NCI-H446 treated with DMSO at 0.1 percent for 48 hours (cell line): ENCODE measurements around the gene NRG2.

Experiments
- DNase-seq: peaks from one replicate; lab custom pipeline; 2025; lab: John Stamatoyannopoulos, UW

NRG2 gene

DNA sequence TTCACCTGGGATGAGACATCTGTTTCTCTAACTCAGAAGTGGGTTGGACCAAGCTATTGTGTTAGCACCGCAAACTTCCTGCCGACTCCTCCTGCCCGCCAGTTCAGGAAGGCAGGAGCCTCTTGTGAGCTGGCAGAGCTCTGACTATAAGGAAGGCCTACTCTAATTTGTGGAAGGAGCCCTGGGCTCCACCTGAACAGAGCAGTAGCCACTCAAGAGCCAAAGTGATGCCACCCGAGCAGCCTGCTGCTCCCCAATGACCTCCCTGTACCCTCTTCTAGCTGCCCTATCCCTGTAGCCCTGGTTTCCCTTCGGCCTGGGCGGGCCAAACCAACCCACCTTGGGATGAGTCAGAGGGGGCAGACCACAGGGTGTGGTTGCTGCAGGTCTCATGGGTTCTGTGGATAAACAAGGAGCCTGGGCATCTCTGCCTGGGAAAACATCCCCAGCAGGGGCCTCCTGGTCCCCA, 165.9 kb downstream of the NRG2 start:
- DNase-seq, result no peak

DNA sequence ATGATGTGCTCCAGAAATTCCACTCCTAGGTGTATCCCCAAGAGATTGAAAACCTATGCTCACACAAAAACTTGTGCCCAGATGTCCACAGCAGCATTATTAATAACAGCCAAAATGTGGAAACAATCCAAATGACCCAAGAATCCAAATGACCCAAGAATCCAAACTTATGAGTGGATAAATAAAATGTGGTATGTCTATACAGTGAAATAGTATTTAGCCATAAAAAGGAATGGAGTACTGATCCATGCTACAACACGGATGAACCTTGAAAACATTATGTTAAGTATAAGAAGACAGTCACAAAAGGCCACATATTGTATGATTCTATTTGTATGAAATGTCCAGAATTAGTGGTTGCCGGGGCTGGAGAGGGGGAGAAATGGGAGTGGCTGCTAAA, 167.1 kb downstream of the NRG2 start:
- no peak for DNase-seq

DNA sequence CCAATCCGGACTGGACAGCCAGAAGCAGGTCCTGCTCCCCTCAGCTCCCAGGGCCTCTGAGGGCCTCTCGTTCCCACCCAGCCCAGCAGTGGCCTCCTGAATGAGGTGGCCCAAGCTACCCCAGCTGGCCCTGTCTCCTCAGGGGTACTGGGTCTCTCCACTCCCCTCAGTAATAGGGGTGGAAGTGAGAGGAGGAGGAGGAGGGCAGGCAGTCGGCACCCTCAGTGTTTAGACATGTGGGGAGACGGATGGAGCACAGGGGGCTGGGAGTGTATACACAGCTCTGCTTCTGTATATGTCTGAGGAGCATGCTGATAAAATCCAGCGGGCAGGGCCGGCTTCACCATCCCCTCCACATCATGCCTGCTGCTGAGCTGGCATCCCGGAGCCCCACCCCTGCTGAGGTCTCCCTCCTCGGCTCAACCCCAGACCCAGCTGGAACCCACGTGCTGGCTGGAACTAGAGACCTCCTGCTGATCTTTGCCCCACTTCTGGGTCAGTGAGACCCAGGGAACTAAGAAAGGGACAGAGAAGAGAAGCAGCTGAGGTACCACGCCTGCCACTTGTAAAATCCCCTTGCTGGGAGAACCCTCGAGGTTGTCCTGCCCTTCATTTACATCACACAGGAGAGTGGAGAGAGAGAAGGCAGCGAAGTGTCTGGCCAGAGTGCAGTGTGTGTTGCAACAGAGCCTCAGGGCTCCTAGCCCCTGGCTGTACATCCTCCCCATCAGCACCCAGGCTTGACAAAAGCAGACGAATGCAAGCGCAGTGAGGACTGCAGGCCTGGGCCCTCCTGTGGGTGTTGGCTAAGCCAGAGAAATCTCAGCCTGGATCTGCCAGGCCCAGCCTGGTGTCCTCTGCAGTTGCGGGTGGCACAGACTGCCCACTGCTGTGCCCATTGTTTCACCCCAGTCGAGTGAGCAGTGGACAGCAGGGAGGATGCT, 170.0 kb downstream of the NRG2 start:
- DNase-seq, result no peak

DNA sequence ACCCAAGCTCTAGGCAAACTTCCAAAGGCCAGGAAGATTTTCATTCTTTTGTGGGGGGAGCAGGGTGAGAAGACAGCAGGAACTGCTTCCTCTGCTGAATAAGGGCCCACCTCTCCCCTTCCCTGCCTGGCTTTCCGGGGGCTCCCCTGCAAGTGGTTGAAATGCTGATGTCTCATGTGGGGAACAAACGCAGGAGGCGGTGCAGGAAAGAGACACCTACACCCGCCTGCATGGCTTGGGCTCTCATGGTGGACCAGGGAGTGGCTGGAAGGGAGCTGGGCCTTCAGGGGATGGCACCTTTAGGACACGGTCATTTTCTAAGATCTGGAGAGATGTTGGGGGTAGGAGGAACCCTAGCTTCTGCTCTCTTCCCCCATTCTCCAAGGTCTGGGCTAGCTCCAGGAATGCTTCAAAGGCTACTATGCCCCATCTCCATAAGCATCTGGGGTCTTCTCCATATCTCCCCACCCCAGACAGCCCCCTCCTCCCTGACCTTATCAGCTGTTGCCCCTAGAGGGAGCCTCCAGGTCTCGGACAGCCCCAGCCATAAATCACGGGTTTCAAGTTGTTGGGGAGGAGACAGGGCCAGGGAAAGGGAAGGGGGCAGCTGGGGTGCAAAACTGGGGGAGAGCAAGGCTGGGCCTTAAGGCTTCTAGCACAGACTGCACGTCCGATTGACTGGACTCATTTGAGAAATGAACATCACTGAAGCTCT, 170.9 kb downstream of the NRG2 start:
- no peak for DNase-seq

DNA sequence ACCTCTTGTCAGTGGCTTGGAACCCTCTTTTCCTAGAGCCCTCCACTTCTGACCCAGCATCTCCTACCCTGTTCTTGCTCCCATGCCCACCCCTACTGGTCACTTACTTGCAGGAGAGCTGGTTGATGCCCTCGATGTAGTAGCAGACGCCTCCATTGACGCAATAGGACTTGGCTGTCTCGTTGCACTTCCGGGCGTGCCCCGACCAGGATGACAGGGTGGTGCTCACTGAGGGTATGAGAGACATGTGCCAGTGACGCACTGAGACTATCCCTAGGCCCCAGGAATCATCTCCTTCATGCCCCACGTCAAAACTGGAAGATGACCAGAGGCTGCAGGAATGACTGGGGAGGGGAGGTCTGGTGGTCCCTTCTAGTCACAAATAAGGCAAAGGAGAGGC, 171.5 kb downstream of the NRG2 start:
- DNase-seq, result no peak

DNA sequence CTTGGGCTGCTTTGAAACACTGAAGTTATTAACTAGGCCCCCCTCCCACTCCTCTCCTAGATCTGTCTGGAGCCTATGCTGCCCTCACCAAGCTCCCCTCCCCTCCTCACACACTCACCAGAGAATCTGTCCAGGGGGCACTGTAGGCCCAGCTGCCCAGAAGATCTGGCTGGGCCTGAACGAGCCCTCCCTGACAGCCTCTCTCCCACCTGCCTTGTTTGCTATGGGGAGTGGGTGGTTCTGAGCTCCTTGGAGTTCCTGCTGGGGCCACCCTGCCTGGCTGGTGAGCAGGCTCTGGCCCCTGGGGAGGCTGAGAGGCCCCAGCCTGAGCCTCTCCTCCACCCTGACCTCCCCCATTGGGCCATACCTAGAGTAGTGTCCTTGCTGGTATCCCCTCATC, 172.4 kb downstream of the NRG2 start:
- no peak for DNase-seq

DNA sequence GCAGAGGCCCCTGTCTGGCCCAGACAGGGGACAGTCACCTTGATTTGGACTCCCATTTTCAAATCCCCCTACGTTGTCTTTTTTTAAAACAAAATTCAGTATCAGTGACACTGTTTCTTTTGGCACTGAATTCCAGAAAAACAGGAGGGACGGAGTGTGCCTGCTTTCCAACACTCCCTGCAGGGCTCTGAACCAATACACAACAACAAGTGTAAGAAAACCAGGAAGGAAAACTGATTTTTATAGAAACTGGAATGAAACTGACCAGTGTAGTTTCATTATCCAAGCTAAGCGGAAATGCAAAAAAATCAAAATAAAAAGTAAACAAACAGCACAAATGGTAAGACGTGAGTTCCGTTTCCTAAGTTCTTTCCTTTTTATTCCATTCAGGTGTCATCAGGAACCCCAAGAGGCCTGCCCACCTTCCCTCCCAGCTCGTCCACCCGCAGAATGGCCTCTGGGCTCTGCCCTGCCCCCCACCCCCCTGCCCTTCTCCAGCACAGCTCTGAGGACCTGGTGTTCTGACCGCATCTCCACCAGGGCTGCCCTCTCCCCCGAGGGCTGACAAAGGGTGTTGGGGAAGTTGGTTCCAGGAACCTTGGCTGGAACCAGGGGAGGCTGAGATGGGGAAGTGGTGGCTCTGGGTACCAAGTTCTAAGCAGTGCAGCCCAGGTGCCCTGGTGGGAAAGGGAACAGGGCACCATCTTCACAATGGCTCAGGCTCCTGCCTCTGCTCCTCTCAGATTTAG, 173.9 kb downstream of the NRG2 start:
- no peak for DNase-seq

DNA sequence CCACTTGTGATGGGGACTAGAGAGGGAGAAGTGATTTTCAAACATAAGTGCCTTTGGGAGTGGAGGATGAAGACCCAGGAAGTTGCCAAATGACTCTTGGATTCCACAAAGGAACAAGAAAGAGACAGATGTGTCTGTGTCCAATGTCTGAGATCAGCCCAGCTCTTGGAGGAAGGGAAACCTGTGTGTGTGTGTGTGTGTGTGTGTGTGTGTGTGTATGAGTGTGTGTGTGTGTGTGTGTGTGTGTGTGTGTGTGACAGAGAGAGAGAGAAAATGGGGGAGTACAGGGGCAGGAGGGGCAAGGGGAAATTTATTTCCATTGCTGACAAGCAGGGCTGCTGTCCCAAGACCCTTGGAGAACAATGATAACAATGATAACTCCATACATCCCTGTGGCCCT, 175.5 kb downstream of the NRG2 start:
- no peak for DNase-seq

DNA sequence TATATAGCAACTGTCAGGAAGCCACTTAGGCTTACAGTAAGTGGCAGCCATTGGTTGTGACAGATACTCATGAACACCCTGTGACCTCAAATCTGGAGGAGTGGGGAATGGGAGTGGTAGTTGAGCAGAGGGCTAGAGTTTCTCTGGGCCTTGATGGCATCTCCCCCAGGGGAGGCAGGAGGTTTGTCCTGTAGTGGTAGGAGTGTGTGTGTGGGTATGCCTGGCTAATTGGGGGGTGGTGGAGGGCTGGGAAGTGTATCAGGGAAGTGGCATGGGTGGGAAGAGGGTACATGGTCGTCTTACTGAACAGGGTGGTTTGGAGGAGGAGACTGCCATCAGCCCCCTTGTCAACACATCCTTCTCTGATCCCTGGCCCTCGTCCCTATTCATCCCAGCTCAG, 176.0 kb downstream of the NRG2 start:
- DNase-seq, result no peak

DNA sequence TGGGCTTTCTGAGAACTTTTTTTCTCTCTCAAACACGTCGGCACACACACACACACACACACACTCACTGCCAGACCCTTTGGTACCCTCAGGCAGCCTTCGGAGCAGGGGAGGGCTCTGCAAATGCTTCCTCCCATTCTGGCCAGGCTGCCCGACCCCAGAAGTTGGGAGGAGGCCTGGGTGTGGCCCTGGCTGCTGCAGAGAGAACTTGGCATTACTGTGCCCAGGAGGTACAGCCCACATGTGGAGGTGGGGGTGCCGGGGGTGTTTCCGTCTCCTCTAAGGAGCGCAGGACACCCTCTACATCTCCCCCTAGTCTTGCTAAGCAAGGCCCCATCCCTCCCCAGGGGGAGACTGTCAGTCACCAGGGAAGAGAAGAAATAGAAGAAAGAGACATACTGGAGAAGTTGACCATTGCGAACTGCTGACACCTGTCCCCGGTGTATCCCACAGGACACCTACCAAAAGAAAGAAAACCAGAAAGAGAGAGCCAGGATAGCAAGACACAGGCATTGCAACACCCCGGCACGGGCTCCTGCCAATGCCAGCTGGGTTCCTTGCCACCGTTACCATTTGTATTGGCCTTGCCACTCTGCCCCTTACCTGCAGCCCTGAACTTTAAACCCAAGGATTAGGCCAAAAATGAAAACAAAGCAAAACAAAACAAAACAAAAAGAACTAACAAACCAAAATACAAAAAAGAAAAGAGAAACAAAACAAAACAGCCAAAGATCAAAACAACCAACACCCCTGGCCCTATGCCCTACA, 178.2 kb downstream of the NRG2 start:
- DNase-seq, result no peak

DNA sequence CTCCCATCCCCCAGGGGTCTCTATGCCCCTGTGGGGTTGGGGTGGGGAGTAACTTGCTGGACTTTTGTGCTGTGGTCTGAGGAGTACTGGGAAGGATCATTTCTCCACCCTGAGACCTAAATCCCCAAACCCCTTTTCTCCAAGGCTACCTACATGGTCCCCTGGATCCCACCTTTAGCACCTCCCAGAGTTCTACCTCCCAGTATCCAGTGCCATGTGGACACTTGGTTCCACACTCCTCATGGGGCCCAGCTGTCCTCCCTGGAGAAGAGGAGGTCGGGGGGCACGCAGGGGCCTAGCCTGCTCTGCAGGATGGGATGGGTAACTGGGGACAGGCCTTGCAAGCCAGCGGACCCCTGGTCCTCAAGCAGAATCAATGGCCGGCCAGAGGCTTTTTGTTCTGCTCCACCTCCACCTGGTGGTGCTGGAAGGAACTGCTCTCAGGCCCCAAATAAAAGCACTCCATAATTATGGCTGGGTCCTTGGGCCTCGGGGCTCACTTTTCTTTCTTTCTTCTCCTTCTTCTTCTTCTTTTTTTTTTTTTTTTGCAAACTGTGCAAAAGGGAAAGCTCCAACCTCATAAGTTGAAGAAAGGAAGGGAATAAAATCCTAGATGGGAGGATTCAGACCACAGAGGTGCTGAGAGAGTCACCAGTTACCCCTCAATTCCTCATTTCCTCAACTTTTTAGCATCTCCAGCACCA, 179.1 kb downstream of the NRG2 start:
- no peak for DNase-seq

DNA sequence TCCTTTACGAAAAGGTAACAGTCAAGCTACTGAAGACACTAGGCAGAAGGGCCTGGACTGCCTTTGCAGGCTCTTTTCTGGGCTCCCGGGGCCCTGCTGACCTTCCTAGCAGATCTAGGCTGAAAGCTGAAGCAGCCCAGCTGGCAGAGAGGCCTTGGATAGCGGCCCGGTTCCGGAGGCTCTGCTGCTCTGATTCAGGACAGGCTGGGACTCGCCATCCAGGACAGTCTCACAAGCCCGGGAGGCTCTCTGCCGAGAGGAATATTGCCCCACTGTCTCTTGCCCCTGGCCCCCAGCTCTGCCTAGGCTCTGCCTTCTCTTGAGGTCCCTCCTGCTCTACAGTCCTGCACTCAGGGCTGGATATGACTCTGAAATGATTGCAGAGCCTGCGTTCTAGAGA, 179.7 kb downstream of the NRG2 start:
- DNase-seq, result no peak

DNA sequence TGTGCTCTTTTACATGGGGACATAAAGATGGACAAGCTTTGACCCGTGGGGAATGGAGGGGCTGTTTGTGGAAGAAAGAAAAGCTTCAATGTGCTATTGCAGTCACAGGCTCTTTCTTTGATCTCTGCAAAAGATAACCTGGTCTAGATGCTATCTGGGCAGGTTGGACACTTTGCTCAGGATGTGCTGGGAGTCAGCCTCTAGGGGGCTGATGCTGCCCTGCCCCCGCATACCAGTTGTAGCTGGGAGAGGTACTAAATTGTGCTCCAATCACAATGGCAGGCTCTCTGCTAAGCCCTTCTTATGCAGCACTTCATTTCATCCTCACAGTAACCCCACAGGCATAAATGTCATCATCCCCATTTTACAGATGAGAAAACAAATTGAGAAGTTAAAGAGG, 180.3 kb downstream of the NRG2 start:
- DNase-seq, result no peak

DNA sequence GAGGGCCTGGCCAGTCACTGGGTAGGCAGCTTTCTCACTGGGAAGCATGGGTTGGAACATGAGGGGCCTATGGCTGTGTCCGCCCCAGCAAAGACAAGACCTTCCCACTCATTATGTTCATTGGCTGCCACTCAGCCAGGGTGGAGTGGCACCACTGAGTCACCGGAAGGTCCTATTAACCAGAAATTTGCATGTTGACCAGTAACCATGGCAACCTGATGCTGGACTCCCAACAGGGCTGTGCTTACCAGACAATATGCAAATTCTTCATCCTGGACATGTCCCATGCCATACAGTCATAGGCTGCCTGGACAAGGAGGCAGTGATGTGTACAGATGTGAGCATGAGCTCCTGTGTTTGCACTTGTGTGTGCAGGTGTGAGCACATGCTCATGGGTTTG, 180.8 kb downstream of the NRG2 start:
- no peak for DNase-seq

DNA sequence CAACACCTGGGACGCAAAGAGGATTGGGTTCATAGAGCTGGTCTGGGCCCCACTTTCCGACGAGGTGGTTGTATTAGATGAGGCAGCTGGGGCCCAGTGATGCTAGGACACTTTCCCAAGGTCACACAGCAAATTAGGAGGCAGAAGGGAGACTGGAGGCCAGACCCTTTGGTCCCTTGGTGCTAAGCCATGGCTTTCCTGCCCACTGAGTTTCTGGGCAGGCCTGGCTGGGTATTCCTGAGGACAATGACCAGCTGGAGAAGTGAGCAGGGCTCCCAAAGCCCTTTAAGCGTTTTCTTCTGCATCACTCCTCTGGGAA, 181.3 kb downstream of the NRG2 start:
- no peak for DNase-seq

DNA sequence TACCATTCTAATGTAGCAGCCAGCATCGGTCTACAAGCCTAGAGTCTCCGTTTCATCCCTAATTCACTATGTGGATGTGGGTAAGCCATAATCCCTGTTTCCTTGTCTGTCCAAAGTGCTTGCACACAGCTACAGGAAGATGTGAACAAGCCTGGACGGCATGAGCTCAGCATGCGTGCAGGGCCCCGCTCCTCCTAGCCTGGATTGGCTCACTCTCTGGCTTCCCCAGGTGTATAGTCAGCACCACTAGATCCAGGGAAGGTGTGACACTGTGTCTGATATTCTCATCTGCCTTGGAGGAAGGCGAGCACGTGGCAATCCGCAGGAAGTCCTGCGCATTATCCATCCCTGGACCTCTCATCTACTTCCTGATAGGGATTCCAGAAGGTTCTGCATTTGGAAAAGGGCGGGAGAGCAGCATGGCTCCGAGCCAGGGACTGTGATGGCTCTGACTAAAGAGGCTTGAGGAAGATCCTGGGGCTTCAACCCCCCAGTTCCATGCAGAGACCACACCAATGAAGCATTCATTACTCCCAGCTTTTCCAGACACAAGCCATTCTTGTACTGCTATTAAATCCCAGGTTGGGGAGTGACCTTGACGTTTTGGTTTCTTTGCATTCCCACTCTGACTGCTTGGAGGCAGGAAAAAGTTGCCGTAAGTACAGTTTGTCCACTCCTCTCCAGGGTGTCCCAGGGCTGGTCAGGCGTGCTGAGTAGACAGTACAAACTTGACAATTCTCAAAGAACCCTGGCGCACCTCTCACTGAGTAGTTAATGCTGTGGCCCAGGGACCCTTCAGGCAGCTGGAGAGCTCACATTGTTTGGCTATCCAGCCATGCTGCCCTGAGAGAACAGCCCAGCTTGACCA, 181.8 kb downstream of the NRG2 start:
- no peak for DNase-seq

DNA sequence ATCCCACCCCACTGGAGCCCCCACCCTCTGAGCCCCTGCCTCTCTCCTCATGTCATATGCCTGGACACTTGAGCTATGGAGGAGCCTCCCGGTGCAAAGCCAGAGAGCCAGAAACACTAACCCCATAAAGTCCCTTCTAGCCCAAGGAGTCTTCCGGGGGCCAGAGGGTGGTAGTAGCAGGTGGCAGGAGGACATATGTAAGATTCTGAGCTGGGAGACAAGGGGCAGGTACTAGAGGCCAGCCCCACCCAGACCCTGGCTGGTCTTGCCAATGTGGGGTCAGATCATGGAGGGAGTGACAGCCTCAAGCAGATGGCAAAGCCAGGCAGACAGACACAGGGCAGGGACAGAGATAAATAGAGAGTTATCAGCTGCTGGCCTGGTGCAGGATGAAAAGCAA, 184.1 kb downstream of the NRG2 start:
- no peak for DNase-seq

DNA sequence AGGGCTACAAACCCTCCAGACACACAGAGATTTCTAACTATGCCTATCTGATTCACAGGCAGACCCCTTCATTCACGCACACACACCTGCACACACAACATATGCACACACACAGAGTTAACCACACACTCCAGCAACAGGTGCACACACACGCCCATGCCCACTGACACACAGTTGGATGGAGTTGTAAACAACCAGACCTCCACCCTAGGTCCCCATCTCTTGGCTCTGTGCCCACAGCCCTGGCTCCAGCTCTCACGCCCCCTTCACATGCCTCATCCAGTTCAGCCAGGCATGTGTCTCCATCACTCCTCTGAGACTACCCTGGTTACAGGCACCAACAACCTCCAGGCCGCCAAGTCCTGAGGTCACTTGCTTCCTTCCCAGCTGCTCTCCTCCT, 186.4 kb downstream of the NRG2 start:
- no peak for DNase-seq

DNA sequence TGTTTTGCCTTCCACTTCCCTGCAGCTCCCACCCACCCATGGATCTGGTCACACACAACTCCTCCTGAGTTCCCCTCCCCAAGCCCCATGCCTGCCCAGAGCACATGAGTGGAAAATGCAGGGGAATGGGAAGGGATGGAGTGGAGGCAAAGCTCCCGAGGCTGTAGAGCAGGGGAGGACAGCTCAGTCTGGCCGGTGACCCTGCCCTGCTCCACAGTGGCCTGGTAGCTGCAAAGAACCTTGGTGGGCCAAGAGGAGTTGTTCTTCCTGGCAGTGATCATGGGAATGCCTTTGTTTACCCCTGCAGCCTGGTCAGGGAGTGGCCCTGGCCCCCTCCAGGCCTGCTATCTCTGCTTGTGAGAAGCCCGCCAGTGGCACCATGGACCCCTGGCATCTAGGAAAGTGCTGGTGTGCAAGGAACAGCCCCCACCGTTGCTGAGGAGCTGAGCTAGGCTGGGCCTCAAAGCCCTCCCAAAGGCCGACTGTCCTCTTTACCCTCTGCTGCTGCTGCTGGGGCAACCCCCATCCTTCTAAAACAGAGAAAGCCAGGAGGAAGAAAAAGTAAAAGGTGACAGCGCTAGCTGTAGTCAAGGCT, 187.1 kb downstream of the NRG2 start:
- DNase-seq, result no peak

DNA sequence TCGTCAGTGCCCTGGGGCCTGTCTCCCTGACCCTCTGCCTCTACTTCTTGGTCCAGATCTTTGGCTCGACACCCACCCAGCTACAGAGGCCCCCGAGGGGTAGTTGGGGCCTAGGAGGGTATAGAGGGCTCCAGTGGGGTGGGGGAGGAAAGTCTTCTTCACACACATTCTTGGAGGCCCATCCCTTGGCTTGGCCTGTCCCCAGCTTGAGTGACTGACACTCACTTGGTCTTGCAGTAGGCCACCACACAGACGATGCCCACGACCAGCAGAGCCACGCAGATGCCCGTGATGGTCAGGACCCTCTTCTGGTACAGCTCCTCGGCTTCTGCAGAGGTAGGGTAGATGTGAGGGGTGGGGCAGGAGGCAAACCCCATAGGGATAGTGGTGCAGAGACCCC, 187.6 kb downstream of the NRG2 start:
- no peak for DNase-seq
